ENCODE data around the gene ACSL4.
"Not testable (repeated sequence)": the region's sequence is repeated elsewhere in the genome, so short reads cannot be mapped to it uniquely, and the experiment has no call there.

The ACSL4 gene

DNA sequence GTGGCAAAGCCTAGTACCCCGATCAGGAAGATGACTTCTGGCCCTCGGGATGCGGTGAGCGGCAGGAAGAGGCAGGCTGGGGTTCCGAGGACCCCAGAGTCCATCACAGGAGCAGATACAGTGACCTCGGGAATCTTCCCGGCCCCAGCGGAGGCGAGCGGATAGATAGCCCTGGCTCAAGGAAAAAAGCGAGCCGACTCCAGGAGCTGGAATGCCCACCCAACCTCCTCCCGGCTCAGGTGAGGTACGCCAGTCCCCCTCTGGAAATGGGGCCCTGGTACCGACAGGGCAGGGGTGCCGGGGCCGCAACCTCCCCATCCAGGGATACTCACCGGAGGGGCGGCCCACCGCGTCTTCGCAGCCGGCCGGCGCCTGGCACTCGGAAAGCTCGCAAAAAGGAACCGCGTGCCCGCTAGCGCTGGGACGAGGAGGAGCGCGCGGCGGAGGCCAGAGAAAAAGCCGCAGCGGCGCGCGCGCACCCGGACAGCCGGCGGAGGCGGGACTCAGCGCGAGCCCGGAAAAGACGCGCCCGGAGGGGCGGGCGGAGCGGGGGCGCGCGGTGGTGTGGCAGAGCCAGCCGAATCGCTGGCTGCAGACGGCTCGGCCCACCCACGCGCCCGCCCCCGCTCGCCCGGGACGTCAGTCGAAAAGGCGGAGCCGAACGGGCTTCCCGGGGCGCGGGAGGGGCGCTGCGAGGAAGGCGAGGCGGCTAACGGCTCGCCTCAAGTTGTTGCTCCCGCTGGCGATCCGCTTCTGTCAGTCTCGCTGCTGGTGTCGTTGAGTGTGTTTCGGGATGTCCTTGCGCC lies at the start of gene ACSL4:
Gene ACSL4 (minus strand): TSS at position 451 of the 806 bp plus-strand sequence. CDS start 49,894 bp downstream, outside the sequence.
- peak; percentile 71 for DNase-seq

- DNase-seq, result no peak
These were observed 44.7 kb upstream of the ACSL4 start for GRCh38 chrX:109777749-109778148.

DNA sequence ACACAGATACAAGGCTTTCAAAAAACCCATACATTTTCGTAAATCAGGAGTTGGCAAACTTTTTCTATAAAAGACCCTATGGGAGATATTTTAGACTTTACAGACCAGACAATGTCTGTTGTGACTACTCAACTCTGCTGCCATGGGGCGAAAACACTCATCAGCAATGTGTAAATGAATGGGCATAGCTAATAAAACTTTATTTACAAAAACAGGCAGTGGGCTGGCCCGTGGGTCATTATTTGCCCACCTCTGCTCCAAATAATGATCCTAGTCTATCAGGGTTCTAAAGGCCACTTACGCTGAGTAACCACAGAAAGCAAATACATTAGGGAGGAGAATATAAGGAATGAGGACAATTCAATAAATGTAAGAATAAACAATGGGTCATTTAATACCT lies 43.9 kb upstream of the ACSL4 start:
- DNase-seq, result no peak

GRCh38 chrX:109776432-109776831 lies 43.4 kb upstream of the ACSL4 start:
- DNase-seq, result no peak

DNA sequence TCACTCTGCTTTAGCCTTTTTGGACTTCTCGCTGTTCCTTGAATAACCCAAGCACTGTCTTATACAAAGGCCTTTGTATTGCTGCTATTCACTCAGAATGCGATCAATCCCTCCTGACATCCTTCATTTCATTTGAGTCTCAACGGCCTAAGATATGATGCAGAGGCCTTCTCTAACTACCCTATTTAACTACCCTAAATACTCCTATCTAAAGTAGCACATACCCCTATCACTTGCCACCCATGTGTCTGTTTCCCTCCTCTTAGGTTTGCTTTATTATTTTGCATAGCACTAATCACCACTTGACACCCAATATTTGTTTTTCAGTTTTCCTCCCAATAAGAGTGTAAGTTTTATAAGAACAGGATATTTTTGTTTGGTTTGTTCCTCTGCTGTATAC lies 42.3 kb upstream of the ACSL4 start:
- DNase-seq, result no peak

GRCh38 chrX:109774706-109775105 lies 41.6 kb upstream of the ACSL4 start:
- DNase-seq, result no peak

GRCh38 chrX:109774136-109774535 lies 41.1 kb upstream of the ACSL4 start:
- DNase-seq, result no peak

DNA sequence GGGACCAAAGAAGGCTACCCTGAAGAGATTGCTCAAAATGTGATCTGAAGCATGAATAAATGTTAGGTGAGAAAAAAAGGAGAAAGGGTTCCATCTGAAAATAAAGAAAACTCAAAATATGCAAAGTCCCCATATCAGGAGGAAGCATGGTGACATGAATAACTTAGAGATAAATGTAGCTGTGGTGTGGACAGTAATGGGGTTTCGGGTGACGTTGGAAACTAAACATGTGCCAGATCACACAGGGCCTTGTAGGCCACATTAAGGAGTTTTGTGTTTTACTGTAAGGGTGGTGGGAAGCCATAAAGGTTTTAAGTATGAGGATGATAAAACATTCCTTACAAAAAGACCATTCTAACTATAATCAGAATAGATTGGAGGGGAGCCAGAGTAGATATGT lies 40.3 kb upstream of the ACSL4 start:
- no peak for DNase-seq

GRCh38 chrX:109770780-109771179 lies 37.7 kb upstream of the ACSL4 start:
- DNase-seq, result no peak

- no peak for DNase-seq
These were observed 27.8 kb upstream of the ACSL4 start for GRCh38 chrX:109760922-109761250.

DNA sequence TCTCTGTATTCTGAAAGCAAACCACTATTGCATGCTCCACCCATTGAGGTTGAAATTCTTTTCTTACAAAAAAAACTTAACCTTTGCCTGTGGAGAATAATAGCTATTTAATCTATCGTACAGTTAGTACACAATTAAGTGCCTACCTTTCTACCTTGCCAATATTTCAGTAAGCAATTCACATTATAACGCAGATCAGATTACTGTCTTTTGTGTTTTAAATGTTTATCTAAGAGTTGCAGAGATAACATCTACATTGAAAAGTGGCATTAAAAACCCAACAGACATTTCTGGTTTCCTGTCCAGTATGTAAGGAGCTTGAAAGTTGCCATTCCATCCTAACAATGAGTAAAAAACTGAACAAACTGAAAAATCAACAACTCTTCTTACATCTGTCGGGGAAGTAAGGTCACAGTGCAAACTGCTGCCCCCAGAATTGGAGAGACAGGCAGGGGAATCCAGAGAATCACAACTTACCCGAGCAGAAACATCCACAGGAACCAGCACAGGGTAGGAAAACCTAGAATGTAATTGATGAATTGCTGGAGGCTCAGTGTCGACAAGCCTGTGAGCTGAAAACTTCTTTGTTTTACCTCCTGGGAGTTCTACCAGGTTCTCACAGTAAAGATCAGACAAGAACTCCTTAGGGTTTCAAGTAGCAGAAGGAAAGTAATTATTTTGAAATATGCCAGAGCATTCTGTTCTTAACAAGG lies 27.3 kb upstream of the ACSL4 start:
- DNase-seq, result no peak

- DNase-seq, result no peak
These were observed 20.2 kb upstream of the ACSL4 start for GRCh38 chrX:109753256-109753655.

GRCh38 chrX:109751698-109752097 lies 18.6 kb upstream of the ACSL4 start:
- DNase-seq, result no peak

GRCh38 chrX:109749207-109749606 lies 16.1 kb upstream of the ACSL4 start:
- no peak for DNase-seq

- DNase-seq, result no peak
These were observed 14.6 kb upstream of the ACSL4 start for GRCh38 chrX:109747681-109748080.

DNA sequence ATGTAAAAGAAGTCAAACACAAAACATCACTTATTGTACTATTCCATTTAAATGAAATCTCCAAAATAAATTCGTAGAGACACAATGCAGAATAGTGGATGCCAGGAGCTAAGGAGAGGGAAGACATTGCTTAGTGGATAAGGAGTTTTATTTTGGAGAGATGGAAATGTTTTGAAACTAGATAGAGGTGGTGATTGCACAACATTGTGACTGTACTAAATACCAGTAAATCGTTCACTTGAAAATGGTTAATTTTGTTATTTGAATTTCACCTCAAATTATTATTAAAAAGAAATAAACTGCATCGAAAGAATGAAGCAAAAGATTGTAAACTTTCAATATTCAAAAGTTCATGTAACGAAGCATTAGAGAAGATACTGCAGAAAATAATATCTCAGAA lies 9.7 kb upstream of the ACSL4 start:
- DNase-seq, result no peak

- not testable (repeated sequence) for DNase-seq
These were observed 7.8 kb upstream of the ACSL4 start for GRCh38 chrX:109740896-109741295.

- DNase-seq, result no peak
These were observed 7.4 kb upstream of the ACSL4 start for GRCh38 chrX:109740433-109740809.

GRCh38 chrX:109739625-109740432 lies 6.8 kb upstream of the ACSL4 start:
- DNase-seq, result no peak

DNA sequence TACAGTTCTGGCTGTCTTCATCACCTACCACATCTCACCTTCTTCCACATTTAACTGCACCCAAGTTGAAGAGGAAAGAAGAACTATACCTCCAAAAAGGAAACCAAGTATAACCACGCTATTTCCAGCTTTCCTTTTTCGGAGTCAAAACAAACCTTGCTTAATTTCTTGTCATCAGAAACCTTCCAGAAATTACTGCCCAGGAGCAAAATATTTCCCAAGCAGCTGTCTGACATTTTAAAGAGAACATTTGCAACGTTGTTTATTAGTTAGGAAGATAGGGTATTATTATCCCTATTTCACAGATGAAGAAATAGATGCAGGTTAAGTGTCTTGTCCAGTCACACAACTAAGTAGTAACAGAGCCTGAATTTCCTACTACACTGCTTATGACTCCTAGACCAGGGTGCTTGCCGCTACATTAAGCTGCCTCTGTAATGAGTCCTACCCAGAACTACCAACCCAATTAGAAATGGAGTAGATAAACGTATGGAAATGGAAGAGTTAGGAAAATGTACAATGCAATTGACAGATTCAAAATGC lies 2.2 kb upstream of the ACSL4 start:
- DNase-seq, result no peak

GRCh38 chrX:109733613-109734083 lies 591 bp upstream of the ACSL4 start:
- no peak for DNase-seq

DNA sequence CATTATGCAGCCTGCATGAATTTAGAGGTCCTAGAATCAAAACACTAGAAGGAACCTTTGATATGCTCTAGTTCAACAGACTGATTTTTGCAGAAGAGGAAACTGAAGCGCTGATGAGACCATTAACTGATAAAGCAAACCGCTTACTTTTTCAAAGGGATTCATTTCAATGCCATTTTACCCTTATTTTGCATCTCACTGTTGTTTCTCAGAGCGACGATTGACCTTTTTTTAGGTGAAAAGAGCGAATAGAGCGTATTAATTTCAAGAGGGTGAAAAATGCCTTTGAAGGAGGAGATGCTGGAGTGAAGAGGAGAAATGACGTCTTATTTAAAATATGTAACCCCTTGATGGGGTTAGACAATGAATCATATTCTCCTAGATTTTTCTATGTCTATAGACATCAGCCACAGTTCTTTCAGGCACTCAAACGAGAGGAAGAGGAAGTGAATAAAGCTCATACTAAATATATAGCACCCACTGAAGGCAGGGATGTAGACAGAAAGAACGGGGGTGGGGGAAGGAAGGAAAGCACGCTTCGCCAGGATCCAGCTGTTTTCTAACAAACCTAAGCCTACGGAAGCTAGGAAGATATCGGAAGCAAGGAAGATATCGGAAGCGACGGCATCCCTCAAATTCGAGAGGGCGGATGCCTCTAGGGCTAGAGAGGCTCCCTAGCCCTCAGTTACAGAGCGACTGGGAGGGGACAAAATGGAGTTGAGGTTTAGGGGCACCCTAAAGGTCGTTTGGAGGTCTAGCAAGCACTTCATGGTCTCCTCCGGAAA lies 848 bp downstream of the ACSL4 start:
- peak; percentile 13 for DNase-seq

GRCh38 chrX:109728173-109728535 lies 4.9 kb downstream of the ACSL4 start:
- DNase-seq, result no peak
